ENCODE measurements around the gene TNS1.
A peak's percentile ranks its signal among the peaks of the same experiment; 100 is the strongest.

The TNS1 gene

DNA sequence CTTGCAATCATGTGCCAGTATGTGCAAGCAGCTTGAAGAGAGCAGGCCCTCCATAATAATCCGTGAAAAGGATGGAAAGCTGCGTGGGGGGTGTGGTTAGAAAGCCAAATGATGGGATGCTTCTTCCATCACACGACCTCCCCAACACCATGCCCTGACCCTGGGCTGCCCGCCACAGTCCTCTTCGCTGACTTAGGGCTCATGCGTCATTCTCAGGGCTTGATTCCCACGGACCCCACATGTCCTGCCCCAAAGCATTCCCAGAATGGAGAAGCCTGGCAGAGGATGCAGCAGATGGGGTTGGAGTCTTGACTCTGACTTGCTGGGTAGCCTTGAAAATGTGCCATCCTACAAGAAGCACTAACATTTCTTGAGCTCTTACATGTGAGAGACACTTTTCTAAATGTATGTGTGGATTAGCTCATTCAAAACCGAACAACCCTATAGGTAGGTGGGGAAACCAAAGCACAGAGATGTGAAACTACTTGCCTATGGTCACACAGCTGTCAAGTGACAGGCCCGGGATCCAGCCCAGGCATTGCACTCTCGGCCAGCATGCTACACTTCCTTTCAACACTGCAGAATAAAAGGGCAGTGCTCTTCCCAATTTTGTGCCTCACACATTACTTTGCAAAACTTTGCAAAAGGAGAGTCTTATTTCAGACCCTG is 3.7 kb downstream of the TNS1 start:
- no peak for DNase-seq (ENCODE audit: low spot score)

- DNase-seq (ENCODE audit: low spot score) = no peak
Measured at GRCh38 chr2:217997510-217997909, 5.3 kb downstream of the TNS1 start.

DNA sequence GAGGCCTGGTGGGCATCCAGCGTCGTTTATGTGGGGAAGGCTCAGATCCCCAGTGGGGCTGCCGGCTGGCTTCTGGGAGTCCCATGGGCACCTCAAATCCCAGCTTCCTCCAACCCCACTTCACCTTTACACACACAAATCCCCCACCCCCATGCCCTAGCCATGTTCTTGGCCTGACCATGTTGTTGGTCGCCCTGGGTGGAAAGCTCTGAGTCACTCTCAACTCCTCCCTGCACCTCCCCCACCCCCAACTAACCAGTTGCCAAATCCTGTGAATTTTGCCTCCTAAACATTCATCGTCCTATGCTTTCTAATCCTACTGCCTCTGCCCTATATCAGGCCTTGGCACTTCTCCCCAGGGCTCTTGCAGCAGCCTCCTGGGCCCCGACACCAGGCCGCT is 6.4 kb downstream of the TNS1 start:
- no peak for DNase-seq (ENCODE audit: low spot score)

DNA sequence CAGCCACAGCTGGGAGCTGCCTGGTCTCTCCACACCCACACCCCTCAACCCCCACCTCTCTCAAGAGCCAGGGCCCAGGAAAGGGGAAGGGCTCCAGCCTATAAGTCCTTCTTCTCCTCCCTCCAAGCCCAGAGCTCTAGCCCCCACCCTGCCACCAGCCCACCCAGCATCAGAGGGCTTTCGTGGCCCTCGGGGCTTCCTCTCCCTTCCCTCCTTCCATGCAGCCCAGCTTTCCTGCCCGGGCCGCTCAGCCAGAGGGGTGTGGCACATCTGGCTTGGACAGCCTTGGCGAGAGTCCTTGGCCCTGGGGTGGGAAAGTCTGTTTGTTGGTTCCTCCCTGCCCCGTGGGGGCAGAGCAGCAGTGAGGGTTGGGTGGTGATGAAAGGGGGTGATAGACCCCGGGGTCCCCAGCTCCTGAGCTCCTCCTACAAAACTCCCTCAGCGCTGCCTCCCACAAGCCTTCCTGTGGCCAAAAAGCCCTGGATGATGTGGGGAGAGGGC is 7.0 kb downstream of the TNS1 start:
- DNase-seq (ENCODE audit: low spot score) = no peak

- no peak for DNase-seq (ENCODE audit: low spot score)
Measured at GRCh38 chr2:217994776-217995274, 8.0 kb downstream of the TNS1 start.

DNA sequence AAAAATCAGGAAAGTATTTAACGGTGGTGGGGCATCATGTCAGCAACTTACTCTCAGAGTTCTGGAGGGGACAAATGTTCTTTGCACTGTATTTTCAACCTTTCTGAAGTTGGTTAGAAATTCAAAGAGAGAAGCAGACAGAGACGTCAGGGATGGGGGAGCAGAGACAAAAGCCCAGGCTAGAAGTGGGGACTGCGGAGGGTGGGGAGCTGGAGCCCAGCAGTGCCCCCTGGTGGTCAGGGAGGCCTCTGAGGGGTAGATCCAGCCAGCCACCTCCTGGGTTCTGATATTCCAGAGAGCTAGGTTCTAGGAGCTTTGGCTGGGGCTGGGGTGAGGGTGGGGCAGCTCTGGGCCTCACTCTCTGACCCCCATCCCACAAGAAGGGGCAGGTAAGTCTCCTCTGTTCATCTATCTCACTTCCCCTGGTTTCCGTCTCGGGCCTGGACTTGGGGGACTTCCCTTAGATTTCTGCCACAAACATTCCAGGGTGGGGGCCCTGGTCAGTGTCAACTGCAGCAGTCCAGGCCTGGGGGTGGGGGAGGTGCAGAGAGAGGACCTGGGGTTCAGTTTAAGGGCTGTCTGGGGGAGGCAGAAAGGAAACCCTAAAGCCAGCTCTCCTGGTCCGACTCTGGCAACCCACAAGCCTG is 8.9 kb downstream of the TNS1 start:
- DNase-seq (ENCODE audit: low spot score) = peak; percentile 37

GRCh38 chr2:217993138-217993537 is 9.7 kb downstream of the TNS1 start:
- DNase-seq (ENCODE audit: low spot score) = no peak

DNA sequence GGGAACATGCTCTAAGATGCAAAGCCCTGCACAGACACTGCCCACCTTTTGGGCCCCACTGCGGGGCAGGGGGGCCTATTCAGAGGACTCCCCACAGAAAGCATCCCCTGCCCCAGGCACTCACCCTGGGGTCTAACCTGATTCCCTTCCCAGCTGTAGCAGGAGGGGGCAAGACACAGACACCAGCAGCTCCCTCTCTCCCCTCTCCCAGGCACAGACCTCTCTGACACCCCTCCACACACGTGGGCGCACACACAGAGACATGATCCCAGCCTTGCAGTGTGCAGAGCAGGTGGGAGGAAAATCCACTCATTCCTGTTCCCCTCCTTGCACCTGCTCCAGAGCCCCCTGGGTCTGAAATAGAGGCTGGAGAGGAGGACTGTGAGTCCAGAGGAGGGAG is 10.7 kb downstream of the TNS1 start:
- DNase-seq (ENCODE audit: low spot score) = no peak

- no peak for DNase-seq (ENCODE audit: low spot score)
Measured at GRCh38 chr2:217990791-217991465, 11.9 kb downstream of the TNS1 start.

DNA sequence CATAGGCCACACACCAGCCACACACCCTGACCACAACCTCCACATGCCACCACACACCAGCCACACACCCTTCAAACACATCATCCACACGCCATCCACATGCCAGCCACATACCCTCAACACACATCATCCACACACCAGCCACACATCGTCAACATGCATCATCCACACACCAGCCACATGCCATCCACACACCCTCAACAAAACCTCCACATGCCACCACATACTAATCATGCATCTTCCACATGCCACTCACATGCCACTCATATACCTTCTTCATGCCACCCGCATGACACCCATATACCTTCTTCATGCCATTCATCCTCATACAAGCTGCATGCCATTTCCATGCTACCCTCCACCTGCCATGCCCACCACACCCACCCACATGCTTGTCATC is 12.4 kb downstream of the TNS1 start:
- DNase-seq (ENCODE audit: low spot score) = no peak

DNA sequence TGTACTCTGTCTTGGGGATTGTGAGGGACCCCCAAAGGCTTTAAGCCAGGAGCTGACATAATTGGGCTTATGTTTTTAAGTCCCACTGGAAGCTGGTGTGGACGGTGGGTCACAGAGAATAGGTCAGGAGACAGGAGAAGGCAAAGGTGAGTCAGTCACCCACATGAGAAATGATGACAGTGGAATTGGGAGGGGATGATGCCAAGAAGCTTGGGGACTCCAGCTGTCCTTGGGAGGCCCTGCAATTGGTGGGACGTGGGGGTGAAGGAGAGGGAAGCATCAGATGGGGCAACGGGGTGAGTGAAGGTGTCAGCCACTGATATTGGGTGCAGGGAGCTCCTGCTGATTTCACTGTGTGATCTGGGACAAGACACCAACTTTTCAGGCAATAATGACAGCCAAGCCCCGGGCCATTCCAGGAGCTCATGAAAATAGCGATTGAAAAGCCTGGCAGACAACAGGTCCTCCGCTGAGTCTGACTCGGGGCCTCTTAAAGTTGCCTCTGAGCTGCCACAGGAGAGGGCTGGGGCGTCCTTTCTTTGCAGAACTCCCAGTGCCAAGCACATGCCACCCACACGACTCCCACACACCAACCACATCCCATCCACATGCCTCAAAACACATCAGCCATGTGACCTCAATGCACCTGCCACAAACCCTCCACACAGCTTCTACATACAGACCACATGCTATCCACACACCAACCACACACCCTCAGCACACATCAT is 13.4 kb downstream of the TNS1 start:
- DNase-seq (ENCODE audit: low spot score) = no peak

- no peak for DNase-seq (ENCODE audit: low spot score)
Measured at GRCh38 chr2:217988840-217989204, 14.0 kb downstream of the TNS1 start.

- DNase-seq (ENCODE audit: low spot score) = peak; percentile 66
Measured at GRCh38 chr2:217988014-217988839, 14.6 kb downstream of the TNS1 start.

- no peak for DNase-seq (ENCODE audit: low spot score)
Measured at GRCh38 chr2:217987391-217987790, 15.4 kb downstream of the TNS1 start.

DNA sequence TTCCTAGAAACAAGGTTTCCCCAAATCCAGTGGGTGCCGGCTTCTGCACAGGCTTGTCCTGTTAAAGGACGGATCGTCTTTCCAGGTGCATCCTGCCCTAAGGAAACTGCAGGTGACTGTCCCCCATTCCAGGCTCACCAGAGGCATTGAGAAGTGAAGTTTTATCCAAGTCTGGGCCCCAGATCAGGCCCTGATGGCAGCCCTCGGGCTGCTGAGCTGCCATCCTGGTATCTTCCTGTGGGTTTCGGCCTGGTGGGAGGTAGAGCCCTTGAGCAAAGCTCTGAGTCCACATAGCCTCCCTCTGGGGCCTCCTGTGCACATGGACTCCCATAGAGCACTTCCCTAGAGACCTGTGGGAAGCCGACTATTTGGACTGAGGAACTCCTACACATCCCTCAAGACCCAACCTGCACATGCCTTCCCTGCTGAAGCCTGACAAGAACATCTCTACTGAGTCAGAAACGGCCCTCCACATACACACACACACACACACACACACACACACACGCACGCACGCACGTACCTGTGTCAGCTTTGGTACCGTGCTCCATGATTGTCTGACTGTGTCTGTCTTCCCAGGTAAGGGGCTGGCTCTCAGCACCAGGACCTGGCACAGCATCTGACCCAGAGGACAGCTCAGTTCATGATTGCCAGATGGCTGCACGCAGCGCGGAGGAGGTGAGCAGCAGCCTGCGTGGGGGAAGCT is 16.4 kb downstream of the TNS1 start:
- no peak for DNase-seq (ENCODE audit: low spot score)

GRCh38 chr2:217983276-217984233 is 19.2 kb downstream of the TNS1 start:
- no peak for DNase-seq (ENCODE audit: low spot score)

DNA sequence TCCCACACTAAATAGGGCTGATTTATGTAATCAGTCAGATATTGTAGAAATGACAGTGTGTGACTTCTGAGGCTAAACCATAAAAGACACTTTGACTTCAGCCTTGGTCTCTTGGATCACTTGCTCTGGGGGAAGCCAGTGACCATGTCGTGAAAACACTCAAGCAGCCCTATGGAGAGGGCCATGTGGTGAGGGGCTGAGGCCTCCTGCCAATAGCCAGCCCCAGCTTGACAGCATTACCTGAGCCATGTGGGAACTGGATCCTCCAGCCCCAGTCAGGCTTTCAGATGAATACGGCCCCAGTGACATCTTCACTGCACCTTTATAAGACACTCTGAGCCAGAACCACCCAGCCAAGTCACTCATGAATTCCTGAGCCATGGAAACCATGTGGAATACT is 20.8 kb downstream of the TNS1 start:
- no peak for DNase-seq (ENCODE audit: low spot score)

GRCh38 chr2:217981084-217981730 is 21.6 kb downstream of the TNS1 start:
- DNase-seq (ENCODE audit: low spot score) = no peak

DNA sequence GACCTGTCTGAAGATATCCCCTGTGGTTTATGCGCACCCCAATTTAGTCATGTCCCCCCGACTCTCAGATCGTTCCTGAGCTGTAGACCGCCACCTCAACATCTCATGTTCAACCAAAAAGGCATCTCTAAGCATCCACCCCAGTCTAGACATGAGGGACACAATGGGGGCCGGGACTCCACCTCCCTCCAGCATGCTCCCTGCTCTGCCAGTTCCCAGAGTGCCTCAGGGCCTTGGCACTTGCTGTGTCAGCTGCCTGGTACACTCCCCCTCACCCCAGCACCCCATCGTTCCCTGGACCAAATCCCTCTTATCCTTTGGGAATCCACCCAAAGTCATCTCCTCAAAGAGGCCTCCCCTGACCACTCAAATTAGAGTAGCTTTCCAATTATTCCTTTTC is 22.2 kb downstream of the TNS1 start:
- DNase-seq (ENCODE audit: low spot score) = no peak

Measured in activated CD4-positive, alpha-beta T cell treated with anti-CD3 and anti-CD28 coated beads, Interleukin-2, Interleukin-4, amounts not matched to agents 100 ng/mL and 50 ng/mL, durations not matched to agents 16 hours and 8 hours (primary cell).